NT2/D1 (cell line): ENCODE measurements around the gene PMPCA.

Source experiments
- SUZ12 ChIP-seq: IDR thresholded peaks from 2 replicates; pipeline ENCODE4 v1.6.1; 2011; ENCODE audit not compliant: insufficient read length, insufficient read depth; ENCODE audit errors: extremely low read depth
- YY1 ChIP-seq: IDR thresholded peaks from 2 replicates; pipeline ENCODE4 v1.6.1; 2011; ENCODE audit not compliant: insufficient read length, insufficient read depth
- ZNF274 ChIP-seq: IDR thresholded peaks from 2 replicates; pipeline ENCODE4 v1.6.1; 2011; ENCODE audit warnings: mild to moderate bottlenecking, low read depth, low read length

DNA sequence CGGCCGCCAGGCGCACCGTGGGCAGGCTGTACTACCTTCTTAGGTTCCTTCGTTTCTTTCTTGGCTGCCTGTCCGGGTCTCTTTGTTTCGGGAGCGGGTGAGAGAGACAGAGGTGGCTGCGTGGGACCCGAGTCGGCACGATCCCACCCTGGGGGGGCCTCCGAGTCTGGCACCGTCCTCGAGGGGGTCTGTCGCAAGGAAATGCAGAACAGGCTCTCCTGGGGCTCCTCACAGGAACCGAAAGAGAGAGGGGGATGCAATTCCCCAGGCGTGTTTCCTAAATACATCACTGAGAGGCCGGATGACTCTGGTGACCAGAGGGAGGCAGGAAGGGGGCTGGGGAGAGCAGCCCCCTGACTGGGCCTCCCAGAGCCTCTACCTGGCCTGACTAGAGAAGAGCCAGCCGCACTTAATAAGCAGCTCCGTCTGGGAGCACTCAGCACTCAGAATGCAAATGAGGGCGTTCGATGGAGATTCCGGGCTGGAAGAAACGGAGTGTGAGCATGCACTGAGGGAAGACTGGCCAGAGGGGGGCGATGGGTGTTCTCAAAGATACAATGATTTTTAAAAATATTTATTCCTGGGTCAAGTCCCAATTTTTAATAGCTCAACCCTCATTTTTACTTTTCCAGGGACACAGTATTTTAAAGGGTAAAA, 40.9 kb downstream of the PMPCA start:
- TF ChIP-seq YY1: no peak
- no peak for TF ChIP-seq ZNF274
- TF ChIP-seq SUZ12: no peak
